IMR-90 (cell line): ENCODE measurements around the gene PREB. TPM values are rescaled to one million over a fixed set of nuclear protein-coding genes. Genes with fewer than 3 reads are reported as not detected.

Experiments
- ATAC-seq: fragments of 200-7000 bp; cut with Tn5 transposase; 2 replicates; pipeline ENCODE4 v1.9.1; 2020; ENCODE audit warnings: low read depth, mild to moderate bottlenecking, moderate library complexity
- BruUV-seq: library from RNA; stranded (reverse); fragments of 400-500 nt; replicated peaks from 2 replicates; lab custom pipeline; 2021; lab: Mats Ljungman, UMichigan
- CTCF ChIA-PET: fragments of 300-600 bp; formaldehyde crosslinking; extraction: SDS; loops from one replicate; lab custom pipeline; 2021; ENCODE audit warnings: antibody characterized with exemption; lab: Yijun Ruan, JAX
- POLR2A ChIA-PET: fragments of 300-600 bp; sonication (Branson Sonifier 250); formaldehyde crosslinking; loops from one replicate; lab custom pipeline; 2022; ENCODE audit warnings: antibody characterized with exemption; ENCODE audit not compliant: unreplicated experiment; lab: Charles Lee
- DNase-seq: peaks from one replicate; pipeline ENCODE4 v3.0.0; 2013
- H2AFZ ChIP-seq: replicated peaks from 2 replicates; pipeline ENCODE3; 2013; ENCODE audit warnings: low read length, mild to moderate bottlenecking; ENCODE audit not compliant: poor library complexity
- H2AK5ac ChIP-seq: 2 replicates; pipeline ENCODE4 v1.6.1; 2013; ENCODE audit warnings: low read depth, low read length, inconsistent platforms
- H2AK9ac ChIP-seq: replicated peaks from 2 replicates; pipeline ENCODE3; 2013; ENCODE audit warnings: mild to moderate bottlenecking, low read depth, low read length, moderate library complexity; ENCODE audit not compliant: poor library complexity
- H2BK120ac ChIP-seq: 2 replicates; pipeline ENCODE4 v1.6.1; 2013; ENCODE audit warnings: low read depth, low read length, inconsistent platforms
- H2BK15ac ChIP-seq: 3 replicates; pipeline ENCODE4 v1.6.1; 2013; ENCODE audit warnings: low read depth, low read length, inconsistent platforms
- H2BK20ac ChIP-seq: 2 replicates; pipeline ENCODE4 v1.6.1; 2013; ENCODE audit warnings: low read depth, mild to moderate bottlenecking, inconsistent platforms, low read length, moderate library complexity
- H2BK5ac ChIP-seq: 2 replicates; pipeline ENCODE4 v1.6.1; 2013; ENCODE audit warnings: mild to moderate bottlenecking, low read depth, low read length, inconsistent platforms; ENCODE audit not compliant: poor library complexity, severe bottlenecking
- H3K14ac ChIP-seq: replicated peaks from 2 replicates; pipeline ENCODE4 v1.6.1; 2013; ENCODE audit warnings: low read depth, low read length, inconsistent platforms
- H3K18ac ChIP-seq: 2 replicates; pipeline ENCODE4 v1.6.1; 2013; ENCODE audit warnings: low read depth, low read length, control low read depth
- H3K23ac ChIP-seq: 2 replicates; pipeline ENCODE4 v1.6.1; 2013; ENCODE audit warnings: low read depth, low read length, inconsistent platforms
- H3K27ac ChIP-seq: 2 replicates; pipeline ENCODE4 v1.5.1; 2013; ENCODE audit warnings: mild to moderate bottlenecking, control low read depth, low read length; ENCODE audit not compliant: insufficient read depth
- H3K27me3 ChIP-seq: 2 replicates; pipeline ENCODE4 v1.6.1; 2013; ENCODE audit warnings: low read length; ENCODE audit not compliant: control insufficient read depth, insufficient read depth
- H3K36me3 ChIP-seq: 2 replicates; pipeline ENCODE4 v1.6.1; 2013; ENCODE audit warnings: low read length, mixed read lengths; ENCODE audit not compliant: control insufficient read depth, insufficient read depth
- H3K4ac ChIP-seq: 2 replicates; pipeline ENCODE4 v1.6.1; 2013; ENCODE audit warnings: low read depth, low read length, inconsistent platforms
- H3K4me1 ChIP-seq: 2 replicates; pipeline ENCODE4 v1.6.1; 2013; ENCODE audit warnings: low read length, mixed read lengths; ENCODE audit not compliant: control insufficient read depth, insufficient read depth
- H3K4me2 ChIP-seq: 2 replicates; pipeline ENCODE4 v1.6.1; 2013; ENCODE audit warnings: low read depth, mild to moderate bottlenecking, control low read depth, low read length, moderate library complexity
- H3K4me3 ChIP-seq: 2 replicates; pipeline ENCODE4 v1.5.1; 2013; ENCODE audit warnings: low read depth, mild to moderate bottlenecking, control low read depth, low read length, moderate library complexity; ENCODE audit not compliant: insufficient read depth
- H3K56ac ChIP-seq: 2 replicates; pipeline ENCODE4 v1.6.1; 2013; ENCODE audit warnings: low read length, inconsistent platforms; ENCODE audit not compliant: insufficient read depth; ENCODE audit errors: extremely low read depth
- H3K79me1 ChIP-seq, 2 experiments: 2 replicates each; pipeline ENCODE4 v1.6.1; 2013; ENCODE audit warnings: low read length in 2 of 2, inconsistent platforms in 1 of 2, low read depth in 1 of 2
- H3K9ac ChIP-seq: 2 replicates; pipeline ENCODE4 v1.6.1; 2013; ENCODE audit warnings: low read depth, low read length, control low read depth
- H3K9me1 ChIP-seq: 2 replicates; pipeline ENCODE4 v1.6.1; 2013; ENCODE audit warnings: low read length, inconsistent platforms; ENCODE audit not compliant: insufficient read depth
- H3K9me3 ChIP-seq: 2 replicates; pipeline ENCODE4 v1.6.1; 2013; ENCODE audit warnings: low read length; ENCODE audit not compliant: control insufficient read depth, insufficient read depth
- H4K20me1 ChIP-seq: 2 replicates; pipeline ENCODE4 v1.6.1; 2013; ENCODE audit warnings: low read length, inconsistent platforms; ENCODE audit not compliant: insufficient read depth
- H4K5ac ChIP-seq: 2 replicates; pipeline ENCODE4 v1.6.1; 2013; ENCODE audit warnings: mild to moderate bottlenecking, low read depth, low read length, control low read depth
- H4K8ac ChIP-seq, 2 experiments: 2 replicates each; pipeline ENCODE4 v1.6.1; 2013; ENCODE audit warnings: low read depth in 2 of 2, low read length in 2 of 2, control low read depth in 1 of 2, inconsistent platforms in 1 of 2
- H4K91ac ChIP-seq: 2 replicates; pipeline ENCODE4 v1.6.1; 2013; ENCODE audit warnings: low read depth, low read length, inconsistent platforms; ENCODE audit not compliant: insufficient read depth
- CHD1 ChIP-seq: IDR thresholded peaks from 2 replicates; pipeline ENCODE4 v1.6.1; 2012; ENCODE audit warnings: low read depth, low read length, improper control_type of control experiment
- MAZ ChIP-seq: IDR thresholded peaks from 2 replicates; pipeline ENCODE4 v1.6.1; 2012; ENCODE audit warnings: low read depth, mild to moderate bottlenecking, low read length, improper control_type of control experiment, moderate library complexity, borderline replicate concordance
- MXI1 ChIP-seq: IDR thresholded peaks from 2 replicates; pipeline ENCODE4 v1.6.1; 2012; ENCODE audit warnings: low read depth, mild to moderate bottlenecking, low read length, moderate library complexity, borderline replicate concordance
- POLR2A ChIP-seq: IDR thresholded peaks from 2 replicates; pipeline ENCODE4 v1.6.1; 2012; ENCODE audit warnings: mild to moderate bottlenecking, low read depth, low read length
- RAD21 ChIP-seq: IDR thresholded peaks from 2 replicates; pipeline ENCODE4 v1.6.1; 2012; ENCODE audit warnings: low read length, improper control_type of control experiment
- SMC3 ChIP-seq: fragments of 150-350 bp; IDR thresholded peaks from 2 replicates; pipeline ENCODE4 v1.6.1; 2016; ENCODE audit warnings: low read depth, mild to moderate bottlenecking, antibody characterized with exemption, low read length, moderate library complexity
- WGBS, 2 experiments: methylation state at CpG; one replicate each; pipeline versions ENCODE4 v1.1.5 to v1.1.7; 2013; ENCODE audit warnings: missing lambda C conversion rate in 2 of 2; ENCODE audit not compliant: insufficient read length in 1 of 2; ENCODE audit errors: extremely low coverage in 2 of 2; 5-methylcytosine and 5-hydroxymethylcytosine counted together
- dilution Hi-C: fragments of 300-500 bp; cut with HindIII; formaldehyde crosslinking; loops from one replicate; pipeline ENCODE4 v1.14.3; 2018; ENCODE audit warnings: low sequenced_read_pairs; ENCODE audit not compliant: unreplicated experiment
- in situ Hi-C: fragments of 300-500 bp; cut with MboI; formaldehyde crosslinking; loops from 3 replicates; pipeline ENCODE4 v1.14.3; 2019; ENCODE audit warnings: low sequenced_read_pairs, inconsistent platforms, mixed read lengths
- intact Hi-C: fragments of 100-400 bp; cut with micrococcal nuclease; formaldehyde crosslinking; loops from 2 replicates; pipeline ENCODE4 v1.10.0; 2022
- polyA plus RNA-seq, 3 experiments: library from polyadenylated mRNA; depleted of rRNA; stranded (reverse); fragments of >200 nt; gene quantifications; 2 replicates each; pipeline ENCODE4 v1.2.3, GENCODE V29; 2012; ENCODE audit warnings: low replicate concordance in 1 of 3
- total RNA-seq: library from RNA; depleted of rRNA; stranded (reverse); fragments of >200 nt; gene quantifications from 2 replicates; pipeline ENCODE4 v1.2.3, GENCODE V29; 2012
- TF ChIP-seq, protein P1 (sequence below): fragments of 150-350 bp; IDR thresholded peaks from 2 replicates; pipeline ENCODE4 v1.6.1; 2017; ENCODE audit warnings: mild to moderate bottlenecking, antibody characterized with exemption, low read length, low read depth
- TF ChIP-seq, protein P2 (sequence below): conservative IDR thresholded peaks from 2 replicates; pipeline ENCODE4 v1.5.1; 2012; ENCODE audit warnings: mild to moderate bottlenecking, low read depth, low read length, improper control_type of control experiment

Gene PREB
- total and polyA plus RNA-seq, 2 of the 4 experiments (the other 2 are of a cell fraction): 38.9 to 52.2 TPM

DNA sequence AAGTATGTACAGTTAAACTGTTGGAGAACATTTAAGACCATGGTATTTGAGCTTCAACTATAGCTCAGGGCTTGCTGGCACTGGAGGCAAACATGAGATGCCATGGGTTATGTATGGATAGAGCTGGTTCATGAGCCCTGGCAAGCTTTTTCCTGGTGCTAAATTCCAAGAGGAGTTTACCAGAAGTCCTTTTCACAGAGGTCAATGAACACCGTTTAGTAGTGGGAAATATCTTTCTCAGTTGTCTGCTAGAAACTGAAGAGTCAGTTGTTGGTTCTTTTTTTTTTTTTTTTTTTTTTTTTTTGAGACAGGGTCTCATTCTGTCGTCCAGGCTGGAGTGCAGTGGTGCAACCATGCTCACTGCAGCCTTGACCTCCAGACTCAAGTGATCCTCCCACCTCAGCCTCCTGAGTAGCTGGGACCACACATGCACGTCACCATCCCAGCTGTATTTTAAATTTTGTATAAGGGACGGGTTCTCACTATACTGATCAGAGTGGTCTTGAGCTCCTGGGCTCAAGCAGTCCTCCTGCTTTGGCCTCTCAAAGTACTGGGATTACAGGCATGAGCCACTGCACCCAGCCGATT, 46.5 kb downstream of the PREB start:
- ChIA-PET CTCF (no interaction called here), POLR2A (interaction anchor here (0.9 kb wide), 1 partner anchor 131 kb away, joined by 3 read pairs; no protein-coding TSS in a partner anchor)
- H2AK9ac ChIP-seq: no peak overlapping the region
- no peak overlapping the region for H2AFZ ChIP-seq
- no TSS peak for BruUV-seq
- H3K4me2 ChIP-seq: no peak overlapping the region
- H3K23ac ChIP-seq: no peak overlapping the region
- H4K91ac ChIP-seq: no peak overlapping the region
- H3K56ac ChIP-seq: no peak overlapping the region
- intact Hi-C loops (loop anchor here (5.0 kb wide), 1 partner anchor 241 kb away; the partner anchor contains the start of gene DPYSL5), dilution Hi-C loops (no loop called here), in situ Hi-C loops (no loop called here)
- DNase-seq (no peak), ATAC-seq (no peak)
- no peaks in the 10 kb centered on the region; the same call in 1 of the 2 replicates for H4K20me1 ChIP-seq
- H3K79me1 ChIP-seq: peaks cover 0 to 18% of the 10 kb centered on the region in 2 experiments; a peak in 1 of 4 replicates
- no peak overlapping the region for H2BK120ac ChIP-seq
- no peak overlapping the region for H4K5ac ChIP-seq
- no peak for TF ChIP-seq MAZ
- TF ChIP-seq RAD21: no peak
- TF ChIP-seq SMC3: no peak
- no peak for TF ChIP-seq CHD1
- no peak for TF ChIP-seq MXI1
- TF ChIP-seq, protein P1, sequence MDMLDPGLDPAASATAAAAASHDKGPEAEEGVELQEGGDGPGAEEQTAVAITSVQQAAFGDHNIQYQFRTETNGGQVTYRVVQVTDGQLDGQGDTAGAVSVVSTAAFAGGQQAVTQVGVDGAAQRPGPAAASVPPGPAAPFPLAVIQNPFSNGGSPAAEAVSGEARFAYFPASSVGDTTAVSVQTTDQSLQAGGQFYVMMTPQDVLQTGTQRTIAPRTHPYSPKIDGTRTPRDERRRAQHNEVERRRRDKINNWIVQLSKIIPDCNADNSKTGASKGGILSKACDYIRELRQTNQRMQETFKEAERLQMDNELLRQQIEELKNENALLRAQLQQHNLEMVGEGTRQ: no peak
- TF ChIP-seq POLR2A: no peak
- TF ChIP-seq, protein P2, sequence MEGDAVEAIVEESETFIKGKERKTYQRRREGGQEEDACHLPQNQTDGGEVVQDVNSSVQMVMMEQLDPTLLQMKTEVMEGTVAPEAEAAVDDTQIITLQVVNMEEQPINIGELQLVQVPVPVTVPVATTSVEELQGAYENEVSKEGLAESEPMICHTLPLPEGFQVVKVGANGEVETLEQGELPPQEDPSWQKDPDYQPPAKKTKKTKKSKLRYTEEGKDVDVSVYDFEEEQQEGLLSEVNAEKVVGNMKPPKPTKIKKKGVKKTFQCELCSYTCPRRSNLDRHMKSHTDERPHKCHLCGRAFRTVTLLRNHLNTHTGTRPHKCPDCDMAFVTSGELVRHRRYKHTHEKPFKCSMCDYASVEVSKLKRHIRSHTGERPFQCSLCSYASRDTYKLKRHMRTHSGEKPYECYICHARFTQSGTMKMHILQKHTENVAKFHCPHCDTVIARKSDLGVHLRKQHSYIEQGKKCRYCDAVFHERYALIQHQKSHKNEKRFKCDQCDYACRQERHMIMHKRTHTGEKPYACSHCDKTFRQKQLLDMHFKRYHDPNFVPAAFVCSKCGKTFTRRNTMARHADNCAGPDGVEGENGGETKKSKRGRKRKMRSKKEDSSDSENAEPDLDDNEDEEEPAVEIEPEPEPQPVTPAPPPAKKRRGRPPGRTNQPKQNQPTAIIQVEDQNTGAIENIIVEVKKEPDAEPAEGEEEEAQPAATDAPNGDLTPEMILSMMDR: no peak
- peaks cover 6% of the 10 kb centered on the region for H3K4me1 ChIP-seq
- no peak overlapping the region for H4K8ac ChIP-seq
- H3K18ac ChIP-seq: no peak overlapping the region
- H3K9me1 ChIP-seq: no peaks in the 10 kb centered on the region; the same call in 1 of the 2 replicates
- H3K4me3 ChIP-seq: no peak overlapping the region
- no peak overlapping the region for H2BK20ac ChIP-seq
- H3K4ac ChIP-seq: no peak overlapping the region
- H2BK5ac ChIP-seq: no peak overlapping the region
- no peaks in the 10 kb centered on the region for H3K9me3 ChIP-seq
- H3K36me3 ChIP-seq: peaks cover 10% of the 10 kb centered on the region; the same call in 1 of the 2 replicates
- no peaks in the 10 kb centered on the region for H3K27me3 ChIP-seq
- no peak overlapping the region for H3K9ac ChIP-seq
- H3K27ac ChIP-seq: no peak overlapping the region
- WGBS, 2 experiments: 83% methylated on average over 2 of the region's 5 CpGs; no CpG with 5 or more reads in 1 of the 2 experiments
- no peak overlapping the region for H2AK5ac ChIP-seq
- no peak overlapping the region for H2BK15ac ChIP-seq
- H3K14ac ChIP-seq: no peak overlapping the region
